Skin of body (tissue), 2 donors: ENCODE results near the gene FAM53C. TPM values are rescaled to one million over a fixed set of nuclear protein-coding genes. Genes with fewer than 3 reads are reported as not detected.
"Not testable (repeated sequence)": the region's sequence is repeated elsewhere in the genome, so short reads cannot be mapped to it uniquely, and the experiment has no call there.

Source experiments
- DNase-seq: peaks from one replicate; lab custom pipeline; 2025; lab: John Stamatoyannopoulos, UW
- total RNA-seq: library from RNA; depleted of rRNA; stranded (reverse); fragments of >200 nt; gene quantifications from one replicate; pipeline ENCODE4 v1.2.3, GENCODE V29; 2014

FAM53C gene
- total RNA-seq, 1 donor from 2014 or later = 21.3 TPM

DNA sequence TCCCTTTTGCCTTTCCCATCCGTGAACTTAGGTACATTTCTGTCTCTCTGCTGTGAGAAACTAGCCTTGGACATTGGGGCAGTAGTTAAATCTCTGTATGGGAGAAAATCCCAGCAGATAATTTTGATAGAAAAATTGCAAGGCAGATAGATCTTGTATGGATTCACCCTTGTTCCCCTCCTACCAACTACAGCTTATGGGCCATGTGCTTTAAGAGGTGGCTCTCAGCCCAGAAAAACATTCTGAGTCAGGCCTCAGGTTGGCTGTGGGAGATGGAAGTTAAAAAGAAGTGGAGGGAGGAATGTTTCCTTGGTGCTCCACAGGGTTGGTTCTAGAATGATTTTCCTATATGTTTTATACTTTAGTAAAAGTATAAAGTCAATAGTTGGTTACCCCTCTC is 13.0 kb downstream of the FAM53C start:
- DNase-seq = no peak

DNA sequence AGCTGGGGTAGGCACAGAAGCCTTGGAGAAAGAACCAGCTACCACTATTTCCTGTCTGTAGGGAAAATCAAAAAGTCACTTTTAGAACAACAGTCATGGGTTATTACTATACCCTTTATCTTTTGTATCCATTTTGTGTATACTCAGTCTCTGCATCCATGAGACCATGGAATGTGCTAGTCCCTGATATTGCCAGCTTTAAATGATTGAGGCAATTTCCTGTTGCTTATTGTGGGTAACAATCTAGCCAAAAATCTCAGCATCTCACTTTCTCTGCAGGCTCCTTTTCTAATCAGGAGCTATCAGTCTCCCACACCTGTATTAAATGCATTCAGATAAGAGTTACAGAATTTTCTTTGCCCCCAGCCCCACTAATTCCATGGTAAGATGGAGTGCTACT is 13.5 kb downstream of the FAM53C start:
- DNase-seq = no peak

GRCh38 chr5:138352071-138352721 is 14.1 kb downstream of the FAM53C start, which contains the start of gene KDM3B:
Gene KDM3B, plus strand, starts transcription at chr5:138352685. Its CDS starts 111 bp downstream, at chr5:138352796.
- DNase-seq = peak; percentile 84

DNA sequence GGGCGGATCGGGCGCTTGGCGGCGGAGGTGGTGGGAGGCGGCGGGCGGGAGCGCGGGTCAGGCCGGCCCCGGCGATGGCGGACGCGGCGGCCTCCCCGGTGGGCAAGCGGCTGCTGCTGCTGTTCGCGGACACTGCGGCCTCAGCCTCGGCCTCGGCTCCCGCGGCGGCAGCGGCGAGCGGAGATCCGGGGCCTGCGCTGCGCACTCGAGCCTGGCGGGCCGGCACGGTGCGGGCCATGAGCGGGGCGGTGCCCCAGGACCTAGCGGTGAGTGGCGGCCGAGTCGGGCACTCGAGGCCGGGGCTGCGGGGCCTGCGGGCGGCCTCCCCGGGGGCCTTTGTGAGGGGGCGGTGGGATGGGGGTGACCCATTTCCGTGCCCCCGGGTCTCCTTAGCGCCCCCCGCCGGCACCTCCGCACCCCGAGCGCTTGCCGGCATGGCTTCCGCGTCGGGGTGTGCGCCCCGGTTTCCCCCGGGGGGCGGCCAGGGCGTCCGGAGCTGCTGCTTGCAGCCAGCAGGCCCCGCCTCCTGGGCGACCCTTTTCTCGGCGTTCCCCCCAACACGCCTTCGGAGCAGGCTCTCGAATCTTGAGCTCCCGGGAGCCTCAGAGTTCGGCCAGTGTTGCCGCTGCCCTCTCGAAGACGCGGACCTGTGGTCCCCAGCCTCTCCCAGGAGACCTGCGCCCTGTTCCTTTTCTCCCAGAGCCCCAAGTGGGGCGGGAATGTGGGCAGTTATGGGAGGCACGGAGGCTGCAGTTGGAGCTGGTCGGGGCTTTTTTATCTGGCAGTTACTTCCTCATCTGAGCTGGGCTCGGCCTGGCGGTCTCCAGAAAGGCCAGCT is 14.9 kb downstream of the FAM53C start:
- peak; percentile 43 for DNase-seq

DNA sequence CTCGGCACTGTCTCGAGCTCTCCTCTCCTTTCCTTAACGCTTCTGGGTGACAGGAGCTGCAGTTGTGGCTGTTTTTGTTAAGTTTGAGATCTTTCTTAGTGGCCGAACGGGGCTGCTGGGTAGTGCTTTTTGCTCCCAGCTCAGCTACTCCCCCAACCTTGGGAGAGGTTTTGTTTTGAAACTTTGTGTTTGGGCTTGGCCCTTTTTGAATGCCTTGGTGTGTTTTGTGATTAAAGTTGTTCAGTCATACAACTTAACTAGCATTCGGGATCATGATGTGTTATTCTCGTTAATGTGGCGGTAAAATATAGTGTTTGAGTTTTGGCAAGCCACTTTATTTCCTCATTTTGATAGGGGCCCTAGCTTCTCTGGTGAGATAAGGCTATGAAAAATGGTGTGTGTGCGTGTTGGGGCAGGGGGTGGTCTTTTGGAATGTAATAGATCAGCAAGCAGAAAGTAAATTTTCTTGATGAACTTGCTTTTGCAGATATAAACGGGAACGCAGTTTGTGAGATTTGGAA is 15.6 kb downstream of the FAM53C start:
- peak; percentile 43 for DNase-seq

GRCh38 chr5:138354387-138354786 is 16.3 kb downstream of the FAM53C start:
- no peak for DNase-seq

- peak; percentile 52 for DNase-seq
Observed at GRCh38 chr5:138354926-138355378, 16.9 kb downstream of the FAM53C start.

DNA sequence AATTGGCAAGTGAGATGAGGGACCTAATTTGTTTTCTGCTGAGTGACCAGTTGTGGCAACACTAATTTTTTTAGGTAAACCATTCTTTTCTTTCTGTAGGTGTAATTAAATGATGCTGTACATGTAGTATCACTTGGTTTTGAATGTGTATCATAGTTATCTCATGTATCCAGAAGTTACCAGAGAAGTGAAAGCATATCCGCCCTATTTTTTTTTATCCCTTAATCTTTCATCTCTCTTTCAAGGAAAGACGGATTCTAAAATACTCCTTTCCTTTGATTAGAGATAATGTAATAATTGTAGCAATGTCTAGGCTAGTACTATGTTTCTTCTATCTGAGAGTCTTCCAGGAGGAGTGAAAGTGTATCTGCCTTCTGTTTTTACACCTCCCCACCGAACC is 21.6 kb downstream of the FAM53C start:
- DNase-seq = no peak

- DNase-seq = no peak
Observed at GRCh38 chr5:138360941-138361452, 22.9 kb downstream of the FAM53C start.

GRCh38 chr5:138364576-138364975 is 26.5 kb downstream of the FAM53C start:
- DNase-seq = no peak

GRCh38 chr5:138366632-138367382 is 28.7 kb downstream of the FAM53C start:
- DNase-seq = no peak

DNA sequence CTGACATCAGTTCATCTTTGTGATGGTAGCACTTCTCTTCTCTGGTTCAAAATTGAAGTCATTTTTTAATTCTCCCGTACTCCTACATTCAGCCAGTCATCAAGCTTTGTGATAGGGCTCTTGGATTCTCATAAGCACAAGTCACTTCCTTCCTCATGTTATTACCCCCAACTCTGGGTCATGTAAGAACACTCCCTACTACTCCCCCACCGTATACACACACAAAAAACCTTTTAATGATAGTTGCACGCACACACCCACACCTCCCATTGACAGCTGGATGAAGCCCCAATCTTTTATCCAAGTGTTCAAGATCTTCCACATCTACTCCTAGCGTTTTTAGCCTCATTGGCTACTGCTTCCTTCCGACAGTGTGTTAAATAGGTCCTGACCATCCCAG is 31.2 kb downstream of the FAM53C start:
- no peak for DNase-seq

GRCh38 chr5:138369706-138370105 is 31.6 kb downstream of the FAM53C start:
- DNase-seq = no peak

DNA sequence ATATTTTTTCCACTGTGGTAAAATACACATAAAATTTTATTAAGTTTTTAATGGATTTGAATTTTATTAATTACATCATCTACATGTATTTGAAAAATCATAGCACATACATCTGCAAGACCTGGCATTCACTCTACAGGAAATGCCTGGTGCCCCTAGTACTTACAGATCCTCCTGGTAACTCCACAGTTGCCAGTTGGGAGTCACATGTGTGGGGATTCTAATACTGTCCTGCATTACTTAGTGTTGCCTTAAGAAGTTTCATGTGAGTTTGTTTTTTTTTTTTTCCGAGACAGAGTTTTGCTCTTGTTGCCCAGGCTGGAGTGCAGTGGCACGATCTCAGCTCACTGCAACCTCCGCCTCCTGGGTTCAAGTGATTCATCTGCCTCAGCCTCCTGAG is 32.5 kb downstream of the FAM53C start:
- peak; percentile 12 for DNase-seq

- DNase-seq = no peak
Observed at GRCh38 chr5:138371454-138371853, 33.4 kb downstream of the FAM53C start.

DNA sequence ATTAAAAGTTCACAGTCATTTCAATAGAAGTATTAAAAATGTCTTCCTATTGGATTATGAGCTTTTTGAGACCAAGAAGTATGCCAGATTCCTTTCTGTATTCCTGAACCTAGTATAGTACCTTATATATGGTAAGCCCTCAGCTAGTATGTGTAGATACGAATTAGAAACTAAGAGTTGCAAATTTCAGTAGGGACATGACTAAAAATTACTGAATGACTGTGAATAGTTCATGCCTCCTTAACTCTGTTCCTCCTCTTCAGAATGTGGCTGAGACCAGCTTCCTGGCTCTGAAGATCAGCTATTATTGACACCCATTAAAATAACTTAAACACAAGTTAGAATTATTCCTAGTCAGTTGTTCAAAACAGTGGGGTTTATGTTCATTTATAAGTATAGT is 34.2 kb downstream of the FAM53C start:
- DNase-seq = no peak

DNA sequence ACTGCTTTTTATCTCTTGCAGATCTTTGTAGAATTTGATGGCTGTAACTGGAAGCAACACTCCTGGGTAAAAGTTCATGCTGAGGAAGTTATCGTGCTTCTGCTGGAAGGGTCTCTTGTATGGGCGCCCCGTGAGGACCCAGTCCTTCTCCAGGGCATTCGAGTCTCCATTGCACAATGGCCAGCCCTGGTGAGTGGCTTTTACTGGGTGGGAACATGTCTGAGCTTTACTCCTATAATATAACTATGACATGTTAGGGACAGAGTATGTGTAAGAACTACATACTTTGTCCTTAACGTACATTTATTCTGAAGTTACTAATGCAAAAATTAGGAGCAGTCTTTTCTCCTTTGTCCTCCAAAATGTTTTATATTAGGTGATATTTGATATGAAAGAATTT is 34.6 kb downstream of the FAM53C start:
- no peak for DNase-seq

- DNase-seq = no peak
Observed at GRCh38 chr5:138382347-138382746, 44.3 kb downstream of the FAM53C start.

GRCh38 chr5:138385660-138386059 is 47.6 kb downstream of the FAM53C start:
- no peak for DNase-seq

DNA sequence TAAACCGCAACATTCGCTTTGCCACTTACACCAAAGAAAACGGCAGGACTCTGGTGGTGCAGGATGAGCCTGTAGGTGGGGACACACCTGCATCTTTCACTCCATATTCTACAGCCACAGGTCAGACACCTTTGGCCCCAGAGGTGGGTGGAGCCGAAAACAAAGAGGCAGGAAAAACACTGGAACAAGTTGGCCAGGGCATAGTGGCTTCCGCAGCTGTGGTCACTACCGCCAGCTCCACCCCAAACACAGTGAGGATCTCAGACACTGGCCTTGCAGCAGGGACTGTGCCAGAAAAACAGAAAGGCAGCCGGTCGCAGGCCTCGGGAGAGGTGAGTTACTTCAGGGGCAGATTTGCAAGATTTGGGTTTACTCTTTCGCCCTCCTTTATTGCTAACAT is 48.2 kb downstream of the FAM53C start:
- DNase-seq = no peak

GRCh38 chr5:138389332-138389731 is 51.3 kb downstream of the FAM53C start:
- no peak for DNase-seq

- DNase-seq = not testable (repeated sequence)
Observed at GRCh38 chr5:138389911-138390310, 51.8 kb downstream of the FAM53C start.
